8988T (cell line): ENCODE results near the gene PTGFRN.

Experiments used
- DNase-seq: peaks from one replicate; pipeline ENCODE4 v3.0.0; 2011

The PTGFRN gene

DNA sequence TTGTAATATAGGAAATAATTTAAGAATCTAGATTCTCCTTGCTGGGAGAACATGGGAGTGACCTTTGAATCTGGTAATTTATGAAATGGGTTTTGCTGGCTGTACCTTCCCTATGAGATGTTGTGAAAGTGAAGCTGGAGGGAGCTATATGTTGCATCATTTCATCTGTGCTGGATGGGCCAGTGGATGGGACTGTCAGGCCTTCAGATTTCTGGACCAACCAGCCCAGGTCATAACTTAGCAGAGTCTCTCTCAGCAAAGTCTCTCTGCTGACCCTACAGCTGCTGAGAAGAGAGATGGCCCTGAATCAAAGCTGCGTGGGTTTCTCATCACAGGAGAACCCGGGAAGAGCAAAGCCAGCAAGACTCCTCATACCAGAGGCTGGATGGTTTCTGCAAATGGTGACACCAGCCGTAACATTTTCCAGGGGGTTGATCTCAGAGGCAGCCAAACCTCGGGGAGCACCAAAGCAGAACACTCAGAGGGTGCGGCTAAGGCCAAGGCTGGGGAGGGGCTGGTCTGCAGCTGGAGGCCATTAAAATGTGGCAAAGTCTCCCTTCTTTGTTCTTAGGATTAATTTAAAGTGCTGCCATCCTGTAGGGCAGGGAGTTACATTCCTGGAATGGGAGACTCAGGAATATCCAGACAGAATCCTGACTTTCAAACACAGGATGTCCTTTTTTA, 18.2 kb upstream of the PTGFRN start:
- DNase-seq, result no peak

DNA sequence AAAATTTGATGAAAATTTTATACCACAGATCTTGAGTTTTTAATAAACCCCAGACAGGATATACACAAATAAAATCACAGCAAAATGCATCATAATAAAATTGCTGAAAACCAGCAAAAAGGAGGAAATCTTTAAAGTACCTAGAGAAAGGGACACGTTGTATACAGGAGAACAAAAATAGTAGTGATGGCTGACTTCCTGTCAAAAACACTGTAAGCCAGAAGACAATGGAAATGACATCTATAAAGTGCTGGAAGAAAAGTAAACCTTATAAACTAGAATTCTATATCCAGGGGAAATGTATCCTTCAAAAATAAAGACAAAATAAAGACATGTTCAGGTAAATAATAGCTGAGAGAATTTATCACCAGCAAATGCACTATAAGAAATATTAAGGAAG, 14.6 kb upstream of the PTGFRN start:
- DNase-seq, result no peak

DNA sequence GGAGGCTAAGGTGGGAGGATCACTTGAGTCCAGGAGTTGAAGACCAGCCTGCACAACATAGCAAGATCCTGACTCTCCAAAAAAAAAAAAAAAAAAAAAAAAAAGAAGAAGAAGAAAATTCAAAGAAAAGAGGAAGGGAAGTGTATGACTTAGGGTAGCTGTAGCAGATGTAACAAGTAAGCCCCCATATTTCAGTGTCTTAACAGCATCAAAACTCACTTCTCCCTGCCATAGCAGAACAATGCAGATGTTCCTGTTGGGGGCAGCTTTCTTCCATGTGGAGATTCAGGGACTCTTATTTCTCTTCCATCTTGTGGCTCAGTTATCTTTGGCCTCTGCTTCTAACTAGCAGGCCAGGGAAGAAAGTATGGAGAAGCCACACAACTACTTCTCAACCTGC, 10.2 kb upstream of the PTGFRN start:
- no peak for DNase-seq

DNA sequence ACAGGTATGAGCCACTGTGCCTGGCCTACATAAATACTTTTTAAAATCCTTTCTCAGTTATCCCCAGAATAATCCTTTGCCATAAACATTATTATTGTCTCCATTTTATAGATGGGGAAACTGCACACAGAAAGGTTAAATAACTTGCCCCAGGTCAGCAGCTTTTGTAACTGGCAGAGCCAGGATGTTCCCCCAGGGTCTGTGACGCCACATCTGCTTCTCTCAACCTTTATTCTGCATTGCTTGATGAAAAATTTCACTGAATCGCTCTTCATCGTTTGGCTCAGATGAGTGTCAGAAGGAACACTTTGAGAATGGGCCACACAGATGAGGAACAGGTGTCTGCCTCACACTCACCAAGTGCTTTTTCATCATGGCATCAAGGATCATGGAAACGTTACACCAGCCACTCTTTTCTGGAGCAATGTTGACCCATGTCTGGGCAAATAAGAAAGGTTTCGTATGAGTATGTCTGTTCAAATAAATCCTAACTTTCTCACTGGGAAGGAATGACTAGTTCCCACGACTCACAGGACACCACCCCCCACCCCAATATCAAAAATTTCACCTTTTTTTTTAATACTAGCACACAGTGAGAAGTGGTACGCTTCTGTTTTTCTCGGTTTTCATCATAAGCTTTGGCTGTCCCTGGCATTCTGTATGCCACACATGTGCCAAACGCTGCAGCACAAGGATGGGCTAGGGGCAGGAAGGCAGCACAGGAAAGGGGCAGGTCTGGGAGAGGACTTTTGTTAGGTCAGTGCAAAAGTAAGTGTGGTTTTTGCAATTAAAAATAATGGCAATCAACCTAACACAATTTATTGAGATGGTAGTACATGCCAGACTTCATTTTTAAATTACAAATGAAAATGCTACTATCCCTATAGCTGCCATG, 9.0 kb upstream of the PTGFRN start:
- no peak for DNase-seq

- no peak for DNase-seq
Measured at GRCh38 chr1:116902027-116902426, 7.7 kb upstream of the PTGFRN start.

- DNase-seq, result no peak
Measured at GRCh38 chr1:116902723-116903383, 6.9 kb upstream of the PTGFRN start.

DNA sequence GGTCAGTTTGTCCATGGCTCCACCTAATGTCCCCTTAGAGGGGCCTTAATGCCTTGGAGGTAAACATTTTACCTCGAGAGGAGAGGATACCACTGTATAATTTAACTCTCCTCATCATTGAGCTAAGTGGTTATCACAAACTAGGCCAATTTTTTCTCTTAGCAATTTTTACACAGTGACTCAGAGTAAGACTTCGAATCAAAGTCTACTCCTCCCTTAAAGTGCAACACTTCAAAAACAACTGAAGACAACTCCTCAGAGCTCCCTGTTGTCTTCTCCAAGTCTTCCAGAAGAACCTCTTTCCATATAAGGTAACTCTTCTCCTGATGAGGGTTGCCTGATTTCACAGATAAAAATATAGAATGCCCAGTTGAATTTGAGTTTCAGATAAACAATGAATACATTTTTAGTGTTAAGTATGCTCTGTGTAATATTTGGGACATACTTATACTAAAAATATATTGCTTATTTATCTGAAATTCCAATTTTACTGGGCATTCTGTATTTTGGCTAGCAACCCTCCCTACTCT, 4.9 kb upstream of the PTGFRN start:
- DNase-seq, result no peak

DNA sequence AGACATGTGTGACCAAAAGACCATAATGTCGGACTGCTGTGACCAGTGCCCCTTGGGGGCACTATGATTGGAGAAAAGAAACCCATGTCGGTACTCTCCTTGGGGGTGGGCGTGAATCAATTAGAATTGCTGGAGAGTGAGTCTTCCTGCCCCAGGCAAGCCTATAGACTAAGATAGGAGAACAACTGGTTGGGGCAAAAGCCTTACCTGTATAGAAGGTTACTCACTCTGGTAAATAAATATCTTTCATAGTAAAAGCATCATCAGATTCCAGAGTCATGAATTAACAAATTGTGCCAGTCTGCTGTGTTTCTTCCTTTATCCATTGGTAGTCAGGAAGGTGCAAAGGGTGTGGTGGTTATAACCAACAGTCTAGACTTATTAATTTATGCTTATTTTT, 2.9 kb upstream of the PTGFRN start:
- DNase-seq, result no peak

- DNase-seq, result no peak
Measured at GRCh38 chr1:116907351-116907750, 2.4 kb upstream of the PTGFRN start.

DNA sequence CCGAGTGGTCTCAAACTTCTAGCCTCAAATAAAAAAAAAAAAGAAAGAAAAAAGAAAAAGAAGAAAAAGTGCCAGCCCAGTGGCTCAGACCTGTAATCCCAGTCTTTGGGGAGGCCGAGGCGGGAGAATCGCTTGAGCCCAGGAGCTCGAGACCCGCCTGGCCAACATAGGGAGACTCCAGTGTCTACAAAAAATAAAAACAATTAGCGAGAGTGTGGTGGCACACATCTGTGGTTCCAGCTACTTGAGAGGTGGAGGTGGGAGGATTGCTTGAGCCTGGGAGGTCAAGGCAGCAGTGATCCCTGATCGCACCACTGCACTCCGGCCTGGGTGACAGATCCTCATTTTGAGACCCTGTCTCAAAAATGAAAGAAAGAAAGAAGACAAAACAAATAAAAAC, 1.4 kb upstream of the PTGFRN start:
- no peak for DNase-seq

DNA sequence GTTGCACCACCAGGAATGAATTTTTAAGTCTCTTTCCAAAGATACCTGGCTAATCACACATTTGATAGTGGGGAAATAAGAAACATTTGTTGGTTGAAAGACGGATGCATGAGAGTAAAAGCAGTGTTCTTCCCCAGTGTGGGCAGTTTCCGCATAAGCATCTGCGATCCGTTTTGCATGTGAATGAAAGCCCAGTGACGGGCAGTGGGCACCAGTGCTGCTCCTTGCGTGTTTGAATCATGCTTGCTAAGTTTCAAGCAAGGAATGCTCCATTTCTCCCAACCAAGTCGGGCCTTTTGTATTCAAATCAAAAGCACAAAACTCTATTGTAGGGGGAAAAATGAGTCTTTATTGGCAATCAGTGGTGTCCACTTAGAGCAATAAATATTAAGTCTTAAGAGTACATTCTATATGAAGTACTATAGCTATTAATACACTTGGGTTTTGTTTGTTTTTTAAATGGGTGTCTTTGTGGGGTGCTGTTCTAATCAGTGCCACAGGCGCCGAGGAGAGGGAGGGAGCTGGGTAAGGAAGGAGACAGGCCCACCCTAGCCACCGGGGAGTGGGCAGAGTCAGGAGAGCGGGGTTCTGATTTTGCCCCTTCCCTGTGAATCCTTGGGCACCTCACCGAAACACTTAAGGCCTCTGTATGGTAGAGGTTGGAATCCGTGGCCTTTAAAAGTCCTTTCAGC, 750 bp upstream of the PTGFRN start:
- DNase-seq, result no peak

DNA sequence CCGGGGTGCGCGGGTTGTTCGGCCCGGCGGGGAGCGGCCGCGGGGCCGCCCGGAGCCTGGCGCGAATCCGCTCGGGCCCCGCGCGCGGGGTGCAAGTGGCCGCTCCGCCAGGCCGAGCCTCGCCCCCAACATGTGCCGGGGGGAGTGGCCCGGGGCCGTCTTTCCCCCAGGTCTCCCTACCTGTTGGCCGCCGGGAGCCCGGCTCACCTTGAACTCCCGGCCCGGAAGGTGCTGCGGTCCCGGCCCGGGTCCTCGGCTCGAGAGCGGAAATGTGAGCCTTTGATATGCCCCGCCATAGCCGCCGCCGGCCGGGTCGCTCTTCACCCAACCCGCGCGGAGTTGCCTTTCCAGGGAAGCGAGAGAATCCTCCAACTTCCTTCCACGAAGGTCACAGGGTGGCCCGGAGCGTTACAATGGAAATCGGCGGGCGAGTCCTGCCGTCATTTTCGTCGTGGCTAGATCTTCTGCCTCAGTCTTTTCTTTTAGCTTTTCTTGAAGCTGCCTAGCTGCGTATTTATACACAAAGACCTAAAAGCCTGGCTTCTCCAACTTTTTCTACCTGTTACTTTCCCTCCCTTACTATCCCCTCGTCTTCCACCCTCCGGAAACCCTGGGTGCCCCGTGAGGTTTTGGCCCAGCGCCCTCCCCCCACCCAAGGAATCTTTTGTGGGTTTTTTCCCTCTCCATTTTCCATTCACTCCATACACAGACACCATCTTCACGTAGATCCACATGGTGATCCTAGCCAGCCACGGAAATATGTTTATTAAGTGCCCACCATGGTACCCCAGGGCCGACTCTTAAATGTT, 867 bp downstream of the PTGFRN start:
- peak; percentile 34 for DNase-seq

DNA sequence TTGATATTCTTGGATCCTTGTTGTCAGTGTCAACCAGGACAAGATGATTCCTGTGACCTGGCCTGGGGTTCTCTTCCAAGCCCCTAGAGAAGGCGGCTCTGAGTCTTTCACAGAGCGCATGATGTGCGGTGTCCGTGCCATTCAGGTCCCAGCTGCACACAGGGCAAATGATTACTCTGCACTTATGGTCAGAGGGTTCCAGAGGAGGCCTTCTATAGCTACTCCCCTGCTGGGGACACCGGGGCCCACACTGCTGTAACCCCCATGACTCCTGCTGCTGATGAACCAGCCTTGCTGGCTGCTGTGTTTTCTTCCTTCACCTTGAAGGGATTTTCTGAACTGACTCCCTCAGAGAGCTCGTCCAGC, 1.5 kb downstream of the PTGFRN start:
- no peak for DNase-seq

DNA sequence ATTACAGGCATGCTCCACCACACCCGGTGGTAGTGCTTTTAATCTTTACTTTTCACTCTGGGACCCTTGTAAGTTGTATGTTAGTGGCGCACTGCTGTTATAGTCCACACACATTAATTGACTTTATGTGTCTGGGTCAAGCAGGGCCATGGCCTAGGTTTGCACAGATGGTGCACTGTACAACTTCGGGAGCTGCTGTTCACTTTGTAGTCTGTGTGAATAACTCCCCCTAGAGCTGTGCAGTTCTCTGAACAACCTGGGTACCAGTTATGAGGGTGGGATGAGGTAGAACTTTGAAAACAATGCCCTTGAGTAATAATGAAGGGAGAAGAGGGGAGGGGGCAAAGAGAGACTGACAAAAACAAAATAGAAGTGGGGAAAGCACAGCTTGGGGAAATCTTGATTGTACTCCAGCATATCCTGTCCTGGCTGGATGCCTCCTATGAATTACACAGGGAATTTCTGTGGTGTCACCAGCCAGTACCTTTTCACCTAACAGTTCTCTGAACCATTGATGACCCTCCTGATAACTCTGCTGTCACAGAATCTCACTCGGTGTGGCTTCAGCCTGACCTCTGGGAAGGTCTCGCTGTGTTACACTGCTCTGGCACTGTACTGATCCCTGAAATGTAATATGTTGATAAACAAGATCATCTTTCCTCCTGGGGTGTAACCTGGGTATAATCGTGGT, 2.2 kb downstream of the PTGFRN start:
- no peak for DNase-seq

DNA sequence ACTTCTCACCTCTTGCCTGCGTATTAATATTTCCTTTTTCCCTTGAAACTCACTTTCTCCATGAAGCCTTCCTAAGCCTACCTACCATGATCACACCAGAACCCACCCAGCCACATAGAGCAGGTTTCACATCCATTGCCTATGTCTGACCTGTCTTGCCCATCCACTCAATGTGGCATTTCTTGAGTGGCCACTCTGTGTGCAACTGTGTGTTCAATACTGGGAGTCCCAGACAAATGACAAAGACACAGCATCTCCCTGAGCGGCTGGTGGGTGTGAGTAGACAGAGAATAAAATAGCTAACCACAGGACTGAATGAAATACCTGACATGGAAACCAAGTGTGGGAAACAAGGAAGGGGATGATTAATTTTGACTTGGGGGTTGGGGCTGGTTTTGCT, 3.1 kb downstream of the PTGFRN start:
- DNase-seq, result no peak

- DNase-seq, result no peak
Measured at GRCh38 chr1:116913941-116914340, 4.2 kb downstream of the PTGFRN start.

- DNase-seq, result no peak
Measured at GRCh38 chr1:116914667-116915066, 5.0 kb downstream of the PTGFRN start.

DNA sequence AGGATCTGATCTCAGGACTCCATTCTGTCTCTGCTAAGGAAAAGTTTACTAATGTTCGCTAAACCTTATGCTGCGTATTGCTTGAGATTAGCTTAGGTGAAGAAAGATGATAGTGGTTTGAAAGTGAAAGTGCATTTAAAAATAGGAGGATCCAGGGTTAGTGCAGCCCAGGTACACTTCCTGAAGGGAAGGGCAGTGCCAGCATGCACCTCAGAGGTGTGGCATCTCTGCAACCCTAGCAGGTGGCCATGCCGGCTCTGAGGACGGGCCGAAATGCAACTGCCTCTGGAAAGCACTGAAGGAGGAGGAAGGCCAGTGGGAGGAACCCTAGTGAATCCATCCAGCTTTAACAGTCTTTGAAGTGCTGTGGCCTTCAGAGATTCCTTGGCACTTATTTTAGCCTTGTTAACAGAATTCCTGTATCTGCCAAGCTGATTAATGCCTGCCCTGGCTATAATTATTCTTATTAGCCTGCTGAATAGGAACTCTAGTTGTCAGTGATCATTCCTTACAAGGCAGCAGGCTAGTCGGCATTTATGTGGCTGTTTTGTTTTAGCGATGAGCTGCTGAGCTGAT, 5.5 kb downstream of the PTGFRN start:
- DNase-seq, result no peak

- no peak for DNase-seq
Measured at GRCh38 chr1:116916002-116916401, 6.3 kb downstream of the PTGFRN start.

GRCh38 chr1:116916533-116917445, 7.1 kb downstream of the PTGFRN start:
- DNase-seq, result no peak
